OCI-LY1 (cell line): Measurements from ENCODE around the gene MFSD11.

Source experiments
- CTCF ChIP-seq: fragments of 200-600 bp; sonication (generic), shearing (Covaris generic); IDR thresholded peaks from 2 replicates; pipeline ENCODE4 v1.5.1; 2017; ENCODE audit warnings: mild to moderate bottlenecking, antibody characterized with exemption, low read length, moderate library complexity, mixed read lengths
- EZH2 ChIP-seq: fragments of 200-600 bp; sonication (generic), shearing (Covaris generic); IDR thresholded peaks from 2 replicates; pipeline ENCODE4 v1.8.0; 2017; ENCODE audit warnings: borderline replicate concordance, mixed run types, mild to moderate bottlenecking, antibody characterized with exemption, low read length, moderate library complexity, mixed read lengths

- TF ChIP-seq CTCF (no peak), EZH2 (no peak)
Observed at GRCh38 chr17:76783146-76783545, 45.2 kb downstream of the MFSD11 start.
